Measurements from ENCODE around the gene GDPD1. TPM values are rescaled to one million over a fixed set of nuclear protein-coding genes. Genes with fewer than 3 reads are reported as not detected.

The GDPD1 gene
- total RNA-seq, 4 donors from 2014 or later, result 0.29 to 0.95 (median 0.29) TPM; not detected in 1

DNA sequence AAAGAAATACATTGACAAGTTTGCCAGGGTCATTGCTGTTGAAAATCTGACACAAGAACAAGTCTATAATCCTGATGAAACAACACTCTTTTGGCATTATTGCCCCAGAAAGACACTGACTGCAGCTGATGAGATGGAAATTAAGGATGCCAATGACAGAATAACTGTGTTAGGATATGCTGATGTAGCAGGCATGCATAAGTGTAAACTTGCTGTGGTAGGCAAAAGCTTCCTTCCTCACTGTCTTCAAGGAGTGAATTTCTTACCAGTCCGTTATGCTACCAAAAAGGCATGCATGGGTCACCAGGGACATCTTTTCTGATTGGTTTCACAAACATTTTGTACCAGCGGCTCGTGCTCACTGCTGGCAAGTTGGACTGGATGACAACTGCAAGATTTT lies 10.5 kb downstream of the GDPD1 start:
- H3K27me3 ChIP-seq, result no peaks in the 10 kb centered on the region
- no peak overlapping the region for H3K4me3 ChIP-seq
- in situ Hi-C loops (cut with MboI; ENCODE audit: low sequenced_read_pairs in 4 of 4) (no loop called here), intact Hi-C loops (cut with DNase I; ENCODE audit: low total_unique reads) (no loop called here)
- ATAC-seq (no peak), DNase-seq (no peak)
- no peaks in the 10 kb centered on the region for H3K9me3 ChIP-seq
- no peaks in the 10 kb centered on the region for H3K36me3 ChIP-seq
- no peak overlapping the region for H3K27ac ChIP-seq
- no peaks in the 10 kb centered on the region for H3K4me1 ChIP-seq
- TF ChIP-seq, protein P1, sequence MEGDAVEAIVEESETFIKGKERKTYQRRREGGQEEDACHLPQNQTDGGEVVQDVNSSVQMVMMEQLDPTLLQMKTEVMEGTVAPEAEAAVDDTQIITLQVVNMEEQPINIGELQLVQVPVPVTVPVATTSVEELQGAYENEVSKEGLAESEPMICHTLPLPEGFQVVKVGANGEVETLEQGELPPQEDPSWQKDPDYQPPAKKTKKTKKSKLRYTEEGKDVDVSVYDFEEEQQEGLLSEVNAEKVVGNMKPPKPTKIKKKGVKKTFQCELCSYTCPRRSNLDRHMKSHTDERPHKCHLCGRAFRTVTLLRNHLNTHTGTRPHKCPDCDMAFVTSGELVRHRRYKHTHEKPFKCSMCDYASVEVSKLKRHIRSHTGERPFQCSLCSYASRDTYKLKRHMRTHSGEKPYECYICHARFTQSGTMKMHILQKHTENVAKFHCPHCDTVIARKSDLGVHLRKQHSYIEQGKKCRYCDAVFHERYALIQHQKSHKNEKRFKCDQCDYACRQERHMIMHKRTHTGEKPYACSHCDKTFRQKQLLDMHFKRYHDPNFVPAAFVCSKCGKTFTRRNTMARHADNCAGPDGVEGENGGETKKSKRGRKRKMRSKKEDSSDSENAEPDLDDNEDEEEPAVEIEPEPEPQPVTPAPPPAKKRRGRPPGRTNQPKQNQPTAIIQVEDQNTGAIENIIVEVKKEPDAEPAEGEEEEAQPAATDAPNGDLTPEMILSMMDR (IDR thresholded peaks at IDR 0.05 in 4 of 5, conservative IDR thresholded peaks at IDR 0.05 in 1 of 5), result no peak
- TF ChIP-seq POLR2A (IDR thresholded peaks at IDR 0.05), result no peak

DNA sequence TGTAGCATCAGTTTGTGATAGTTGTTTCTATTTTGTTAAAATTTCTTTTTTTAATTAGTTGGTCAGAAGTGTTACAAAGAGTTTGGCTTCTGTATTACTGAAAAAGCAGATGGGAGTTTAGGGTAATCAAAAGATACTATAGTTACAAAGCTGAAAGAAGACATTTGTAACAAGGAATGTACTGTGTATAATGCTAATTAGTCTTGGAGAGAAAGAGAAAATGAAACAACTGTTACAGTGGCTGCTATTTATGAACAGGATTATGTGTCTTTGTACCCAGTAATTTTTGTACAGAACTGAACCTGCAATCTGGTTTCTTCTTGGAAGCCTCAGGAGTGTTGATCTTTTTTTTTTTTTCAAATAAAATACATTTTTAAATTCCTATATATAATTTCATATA lies 14.3 kb downstream of the GDPD1 start:
- ATAC-seq, result no peak
- Histone ChIP-seq H3K27me3 (no peaks in the 10 kb centered on the region), H3K27ac (no peak overlapping the region), H3K4me1 (no peaks in the 10 kb centered on the region), H3K36me3 (no peaks in the 10 kb centered on the region), H3K9me3 (no peaks in the 10 kb centered on the region), H3K4me3 (no peak overlapping the region)
- in situ Hi-C loops (cut with MboI; ENCODE audit: low sequenced_read_pairs in 4 of 4), result no loop called here
- intact Hi-C loops (cut with DNase I; ENCODE audit: low total_unique reads), result no loop called here
- TF ChIP-seq, protein P1 (IDR thresholded peaks at IDR 0.05 in 4 of 5, conservative IDR thresholded peaks at IDR 0.05 in 1 of 5), result no peak
- no peak for TF ChIP-seq POLR2A (IDR thresholded peaks at IDR 0.05)
- DNase-seq, result no peak

DNA sequence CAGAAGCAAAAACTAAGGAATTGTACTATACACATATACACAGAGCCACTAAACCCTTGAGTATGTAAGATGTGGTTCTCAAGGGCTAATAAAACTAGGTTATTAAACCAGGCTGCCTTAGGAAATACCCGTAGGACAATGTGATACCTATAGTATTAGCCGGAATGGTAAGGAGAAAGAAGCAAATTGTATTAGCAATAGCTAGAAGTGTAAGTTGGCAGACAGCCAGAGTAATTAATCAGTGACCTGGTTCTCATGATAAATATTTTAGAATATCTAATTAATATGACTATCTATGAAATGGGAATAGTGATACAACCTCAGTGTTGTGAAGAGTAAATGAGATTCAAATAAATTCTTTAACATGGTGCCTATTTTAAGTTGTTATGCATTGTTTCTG lies 18.6 kb downstream of the GDPD1 start:
- in situ Hi-C loops (cut with MboI; ENCODE audit: low sequenced_read_pairs in 4 of 4) (no loop called here), intact Hi-C loops (cut with DNase I; ENCODE audit: low total_unique reads) (no loop called here)
- Histone ChIP-seq H3K36me3 (no peaks in the 10 kb centered on the region), H3K9me3 (no peaks in the 10 kb centered on the region), H3K27ac (no peak overlapping the region), H3K4me1 (no peaks in the 10 kb centered on the region), H3K4me3 (no peak overlapping the region), H3K27me3 (no peaks in the 10 kb centered on the region)
- TF ChIP-seq, protein P1 (IDR thresholded peaks at IDR 0.05 in 4 of 5, conservative IDR thresholded peaks at IDR 0.05 in 1 of 5), result no peak
- no peak for TF ChIP-seq POLR2A (IDR thresholded peaks at IDR 0.05)
- DNase-seq, result no peak
- no peak for ATAC-seq

DNA sequence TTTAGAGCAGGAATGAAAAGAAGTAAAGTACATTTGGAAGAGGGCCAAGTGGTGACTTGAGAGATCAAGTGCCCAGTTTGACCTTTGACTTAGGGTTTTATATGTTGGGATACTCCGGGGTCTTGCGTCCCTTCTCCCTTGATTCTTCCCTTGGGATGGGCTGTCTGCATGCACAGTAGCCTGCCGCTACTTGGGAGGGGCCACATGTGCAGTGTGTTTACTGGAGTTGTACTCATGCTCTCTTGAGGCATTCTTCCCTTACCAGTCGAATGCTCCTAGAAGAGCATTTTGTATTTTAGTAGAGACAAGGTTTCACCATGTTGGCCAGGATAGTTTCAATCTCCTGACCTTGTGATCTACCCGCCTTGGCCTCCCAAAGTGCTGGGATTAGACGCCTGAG lies 23.8 kb downstream of the GDPD1 start:
- no peak for TF ChIP-seq POLR2A (IDR thresholded peaks at IDR 0.05)
- TF ChIP-seq, protein P1 (IDR thresholded peaks at IDR 0.05 in 4 of 5, conservative IDR thresholded peaks at IDR 0.05 in 1 of 5), result no peak

DNA sequence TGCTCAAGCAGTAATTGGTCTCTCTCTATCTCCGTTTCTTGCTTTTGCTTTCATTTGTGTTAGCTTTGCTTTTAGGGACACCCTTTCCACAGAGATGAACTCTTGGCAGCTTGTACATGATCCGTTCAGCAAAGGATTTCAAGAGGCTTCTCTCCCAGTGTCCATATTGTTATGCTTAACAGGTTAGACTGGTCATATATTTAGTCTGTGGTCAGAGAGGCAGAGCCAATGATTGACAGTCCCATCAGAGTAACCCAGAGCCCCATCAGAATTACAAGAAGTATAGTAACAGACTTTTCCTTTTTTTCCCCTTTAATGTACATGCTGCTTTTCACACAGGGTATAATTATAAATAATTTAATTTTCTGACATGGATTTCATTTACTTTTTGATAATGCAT lies 34.4 kb downstream of the GDPD1 start:
- Histone ChIP-seq H3K4me3 (no peak overlapping the region), H3K9me3 (no peaks in the 10 kb centered on the region), H3K36me3 (peaks cover 0 to 5% of the 10 kb centered on the region in 2 donors), H3K27me3 (no peaks in the 10 kb centered on the region), H3K4me1 (peaks cover 0 to 8% of the 10 kb centered on the region in 2 donors), H3K27ac (no peak overlapping the region)
- in situ Hi-C loops (cut with MboI; ENCODE audit: low sequenced_read_pairs in 4 of 4) (loop anchor here in 1 of 4 donors (25.0 kb wide), 1 partner anchor 1208 kb away; no protein-coding TSS in a partner anchor), intact Hi-C loops (cut with DNase I; ENCODE audit: low total_unique reads) (no loop called here)
- no peak for TF ChIP-seq POLR2A (IDR thresholded peaks at IDR 0.05)
- TF ChIP-seq, protein P1 (IDR thresholded peaks at IDR 0.05 in 4 of 5, conservative IDR thresholded peaks at IDR 0.05 in 1 of 5), result no peak
- no peak for ATAC-seq
- DNase-seq, result no peak

More for the DNA sequence above, 23.8 kb downstream of the GDPD1 start:
- DNase-seq (no peak), ATAC-seq (no peak)
- no peaks in the 10 kb centered on the region for H3K9me3 ChIP-seq
- no peaks in the 10 kb centered on the region for H3K36me3 ChIP-seq
- in situ Hi-C loops (cut with MboI; ENCODE audit: low sequenced_read_pairs in 4 of 4) (no loop called here), intact Hi-C loops (cut with DNase I; ENCODE audit: low total_unique reads) (no loop called here)
- H3K27ac ChIP-seq, result no peak overlapping the region
- no peaks in the 10 kb centered on the region for H3K27me3 ChIP-seq
- H3K4me1 ChIP-seq, result no peaks in the 10 kb centered on the region
- no peak overlapping the region for H3K4me3 ChIP-seq

Data from gastrocnemius medialis (tissue), 4 donors.